Retinal pigment epithelial cell (primary cell): ENCODE data around the gene RAB4B.

Experiments
- DNase-seq: peaks from one replicate; pipeline ENCODE4 v3.0.0-alpha.2; 2010; ENCODE audit warnings: low read depth
- H3K4me3 ChIP-seq: 2 replicates; pipeline ENCODE4 v1.5.1; 2011; ENCODE audit warnings: mild to moderate bottlenecking, low read length, control low read depth, moderate library complexity
- CTCF ChIP-seq: conservative IDR thresholded peaks from 2 replicates; pipeline ENCODE4 v1.5.1; 2011; ENCODE audit warnings: low read depth, low read length, control low read depth, inconsistent platforms

RAB4B gene

GRCh38 chr19:40802300-40803169, 24.5 kb downstream of the RAB4B start:
- peak overlapping the region; percentile 20 for H3K4me3 ChIP-seq
- no peak for DNase-seq
- no peak for TF ChIP-seq CTCF

GRCh38 chr19:40803170-40803856, 25.3 kb downstream of the RAB4B start:
- no peak for TF ChIP-seq CTCF
- DNase-seq: no peak
- no peak overlapping the region for H3K4me3 ChIP-seq

GRCh38 chr19:40803857-40804782, 26.1 kb downstream of the RAB4B start:
- H3K4me3 ChIP-seq: no peak overlapping the region
- no peak for DNase-seq
- TF ChIP-seq CTCF: no peak

- H3K4me3 ChIP-seq: no peak overlapping the region
- no peak for DNase-seq
- peak; percentile 38 for TF ChIP-seq CTCF
Observed at GRCh38 chr19:40804783-40805242, 26.8 kb downstream of the RAB4B start.

GRCh38 chr19:40805258-40805868, 27.3 kb downstream of the RAB4B start:
- H3K4me3 ChIP-seq: no peak overlapping the region
- TF ChIP-seq CTCF: no peak
- DNase-seq: no peak

- DNase-seq: peak; percentile 88
- no peak overlapping the region for H3K4me3 ChIP-seq
- TF ChIP-seq CTCF: peak; percentile 91
Observed at GRCh38 chr19:40806423-40807146, 28.5 kb downstream of the RAB4B start.
